ENCODE results near the gene LRP2BP. TPM values are rescaled to one million over a fixed set of nuclear protein-coding genes. Genes with fewer than 3 reads are reported as not detected.

The LRP2BP gene
- total and polyA plus RNA-seq, 2 of the 13 experiments (the other 11 are each of a cell fraction or from before 2014, with no cell fraction given), result 0.22 to 0.29 TPM

- TF ChIP-seq NFAT5 (CRISPR knock-in tag; IDR thresholded peaks at IDR 0.05) (no peak), HMGXB3 (CRISPR knock-in tag; IDR thresholded peaks at IDR 0.05; ENCODE audit: borderline replicate concordance) (no peak), MED8 (CRISPR knock-in tag; IDR thresholded peaks at IDR 0.05; ENCODE audit: insufficient replicate concordance) (no peak), ZBTB39 (CRISPR knock-in tag; IDR thresholded peaks at IDR 0.05) (no peak), FOXM1 (CRISPR knock-in tag; IDR thresholded peaks at IDR 0.05) (no peak), ZNF556 (CRISPR knock-in tag; IDR thresholded peaks at IDR 0.05; ENCODE audit: borderline replicate concordance) (no peak)
Observed at GRCh38 chr4:185429660-185430059, 33.9 kb upstream of the LRP2BP start (continued).

All from HepG2 (cell line).